ENCODE results near the gene HERPUD1.

The HERPUD1 gene

GRCh38 chr16:56909527-56909979 is 22.4 kb upstream of the HERPUD1 start:
- H3K9me3 ChIP-seq: no peaks in the 10 kb centered on the region
- H3K4me1 ChIP-seq: 0 out of 2 replicates have a peak, but pooled peaks cover 3% of the 10 kb centered on the region
- no peaks in the 10 kb centered on the region for H3K36me3 ChIP-seq
- H3K4me3 ChIP-seq (ENCODE audit: low read depth, low read length): no peak overlapping the region
- TF ChIP-seq CTCF (IDR thresholded peaks at IDR 0.05; ENCODE audit: low read depth, low read length): no peak
- H3K27me3 ChIP-seq: no peaks in the 10 kb centered on the region
- no peak for DNase-seq

- no peak for TF ChIP-seq CTCF (IDR thresholded peaks at IDR 0.05; ENCODE audit: low read depth, low read length)
- Histone ChIP-seq H3K27me3 (no peaks in the 10 kb centered on the region), H3K4me1 (0 out of 2 replicates have a peak, but pooled peaks cover 3% of the 10 kb centered on the region), H3K9me3 (no peaks in the 10 kb centered on the region), H3K36me3 (no peaks in the 10 kb centered on the region), H3K4me3 (ENCODE audit: low read depth, low read length) (no peak overlapping the region)
- DNase-seq: no peak
Observed at GRCh38 chr16:56910112-56910511, 21.8 kb upstream of the HERPUD1 start.

GRCh38 chr16:56910654-56911539 is 21.0 kb upstream of the HERPUD1 start:
- 0 out of 2 replicates have a peak, but pooled peaks cover 3% of the 10 kb centered on the region for H3K4me1 ChIP-seq

GRCh38 chr16:56911771-56912571 is 20.0 kb upstream of the HERPUD1 start:
- DNase-seq: no peak
- H3K4me1 ChIP-seq: 0 out of 2 replicates have a peak, but pooled peaks cover 3% of the 10 kb centered on the region
- H3K27me3 ChIP-seq: no peaks in the 10 kb centered on the region
- no peak overlapping the region for H3K4me3 ChIP-seq (ENCODE audit: low read depth, low read length)
- TF ChIP-seq CTCF (IDR thresholded peaks at IDR 0.05; ENCODE audit: low read depth, low read length): no peak
- no peaks in the 10 kb centered on the region for H3K36me3 ChIP-seq
- H3K9me3 ChIP-seq: no peaks in the 10 kb centered on the region

More at GRCh38 chr16:56910654-56911539, 21.0 kb upstream of the HERPUD1 start:
- no peaks in the 10 kb centered on the region for H3K36me3 ChIP-seq
- no peaks in the 10 kb centered on the region for H3K9me3 ChIP-seq
- TF ChIP-seq CTCF (IDR thresholded peaks at IDR 0.05; ENCODE audit: low read depth, low read length): no peak
- no peaks in the 10 kb centered on the region for H3K27me3 ChIP-seq
- DNase-seq: no peak
- no peak overlapping the region for H3K4me3 ChIP-seq (ENCODE audit: low read depth, low read length)

- Histone ChIP-seq H3K4me1 (0 out of 2 replicates have a peak, but pooled peaks cover 3% of the 10 kb centered on the region), H3K4me3 (ENCODE audit: low read depth, low read length) (no peak overlapping the region)
- TF ChIP-seq CTCF (IDR thresholded peaks at IDR 0.05; ENCODE audit: low read depth, low read length): no peak
Observed at GRCh38 chr16:56912746-56913708, 18.9 kb upstream of the HERPUD1 start.

More at GRCh38 chr16:56912746-56913708, 18.9 kb upstream of the HERPUD1 start:
- Histone ChIP-seq H3K9me3 (no peaks in the 10 kb centered on the region), H3K27me3 (no peaks in the 10 kb centered on the region), H3K36me3 (no peaks in the 10 kb centered on the region)
- no peak for DNase-seq
